Stimulated activated naive CD4-positive, alpha-beta T cell treated with Interleukin-2 at 50 U/mL for 16 hours (primary cell): ENCODE measurements around the gene LMNA.
"Not testable (repeated sequence)": the region's sequence is repeated elsewhere in the genome, so short reads cannot be mapped to it uniquely, and the experiment has no call there.

Source experiments
- DNase-seq: peaks from one replicate; lab custom pipeline; 2025; lab: John Stamatoyannopoulos, UW

The LMNA gene

GRCh38 chr1:156104861-156105832, 9.4 kb upstream of the LMNA start:
- no peak for DNase-seq

- no peak for DNase-seq
These were observed 7.7 kb upstream of the LMNA start for GRCh38 chr1:156106624-156107488.

GRCh38 chr1:156108057-156108456, 6.5 kb upstream of the LMNA start:
- DNase-seq = no peak

DNA sequence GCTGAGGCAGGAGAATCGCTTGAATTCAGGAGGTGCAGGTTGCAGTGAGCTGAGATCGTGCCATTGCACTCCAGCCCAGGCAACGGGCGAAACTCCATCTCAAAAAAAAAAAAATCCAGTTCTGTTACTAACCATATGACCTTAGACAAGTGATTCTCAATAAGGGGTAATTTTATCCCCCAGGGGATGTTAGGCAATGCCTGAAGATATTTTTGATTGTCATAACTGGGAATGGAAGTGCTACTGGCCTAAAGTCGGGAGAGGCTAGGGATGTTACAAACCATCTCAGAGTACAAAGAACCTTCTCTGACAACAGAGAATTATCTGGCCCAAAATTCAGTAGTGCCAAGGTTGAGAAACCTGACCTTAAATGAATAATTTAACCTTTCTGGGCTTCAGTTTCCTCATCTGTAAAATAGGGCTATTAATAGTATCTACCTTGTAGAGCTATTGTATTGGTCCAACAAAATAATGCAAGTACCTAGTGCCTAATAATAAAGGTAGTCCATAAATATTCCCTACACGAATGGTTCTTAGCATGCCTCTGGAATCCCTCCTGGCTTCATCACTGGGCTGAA, 5.8 kb upstream of the LMNA start:
- no peak for DNase-seq

DNA sequence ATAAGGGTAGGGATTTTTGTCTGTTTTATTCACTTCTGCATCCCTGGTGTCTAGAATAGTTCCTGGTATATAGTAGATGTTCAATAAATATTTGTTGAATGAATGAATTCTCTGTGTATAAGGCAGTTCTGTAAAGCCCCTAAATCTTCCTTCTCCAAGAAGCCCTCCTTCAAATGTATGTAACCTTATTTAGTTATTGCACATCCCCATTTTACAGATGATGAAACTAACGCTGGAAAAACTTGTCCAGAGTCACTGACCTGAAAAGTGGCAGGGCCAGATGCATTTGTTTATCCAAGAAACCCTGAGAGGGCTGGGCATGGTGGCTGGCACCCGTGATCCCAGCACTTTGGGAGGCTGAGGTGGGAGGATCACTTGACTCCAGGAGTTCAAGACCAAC, 4.3 kb upstream of the LMNA start:
- no peak for DNase-seq

DNA sequence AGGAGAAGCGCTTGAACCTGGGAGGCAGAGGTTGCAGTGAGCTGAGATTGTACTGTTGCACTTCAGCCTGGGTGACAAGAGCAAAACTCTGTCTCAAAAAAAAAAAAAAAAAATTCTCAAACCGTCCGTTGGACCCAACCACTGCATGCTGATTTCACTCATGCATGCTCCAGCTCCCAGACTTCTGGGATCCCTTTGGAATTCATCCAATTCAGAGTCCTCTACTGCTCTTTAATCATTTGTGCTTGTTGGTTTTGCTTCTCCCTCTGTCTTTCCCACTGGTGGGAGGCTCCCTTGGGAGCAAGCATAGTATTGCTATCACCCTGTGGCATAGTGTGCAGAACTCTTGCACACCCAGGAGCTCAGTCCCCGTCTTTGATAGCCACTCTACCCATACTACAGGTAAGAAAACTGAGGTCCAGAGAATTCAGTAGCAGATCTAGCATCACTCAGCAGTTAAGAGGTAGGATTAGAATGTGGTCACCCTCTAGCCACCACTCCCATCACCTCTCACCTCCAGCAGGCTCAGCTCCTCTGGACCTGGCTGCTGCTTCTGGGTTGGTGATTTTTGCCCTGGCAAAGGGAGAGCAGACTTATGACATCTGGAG, 3.1 kb upstream of the LMNA start:
- DNase-seq = no peak

- no peak for DNase-seq
These were observed 2.0 kb upstream of the LMNA start for GRCh38 chr1:156112276-156113137.

DNA sequence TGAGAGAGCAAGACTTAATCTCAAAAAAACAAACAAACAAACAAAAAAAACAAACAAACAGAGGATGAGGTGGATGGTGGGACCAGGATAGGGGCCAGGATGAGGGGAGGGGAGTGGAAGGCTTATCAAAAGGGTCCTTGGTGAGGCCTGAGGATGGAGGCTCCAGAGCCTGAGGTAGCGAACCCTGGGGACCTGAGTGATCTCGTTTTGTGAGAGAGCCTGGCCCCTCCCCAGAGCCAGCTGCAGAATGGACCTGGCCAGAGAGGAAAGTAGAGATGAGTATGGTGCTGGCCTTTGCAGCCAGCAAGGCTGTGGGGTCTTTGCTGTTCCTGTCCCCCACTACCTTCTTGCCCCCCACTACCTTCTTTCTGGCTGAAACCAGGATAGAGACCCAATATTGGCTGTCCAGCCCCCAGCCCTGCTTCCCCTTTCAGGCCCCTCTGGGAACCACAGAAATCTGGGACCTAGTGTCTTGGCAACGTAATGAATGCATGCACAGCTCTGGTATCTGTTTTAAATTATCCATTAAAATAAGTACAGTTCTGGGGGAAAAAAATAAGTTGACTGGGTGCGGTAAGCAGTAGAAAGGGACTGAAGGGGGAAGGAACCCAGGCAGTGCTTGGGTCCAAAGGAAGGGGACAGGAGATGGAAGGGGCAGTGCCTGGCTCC, 1.1 kb upstream of the LMNA start:
- no peak for DNase-seq

DNA sequence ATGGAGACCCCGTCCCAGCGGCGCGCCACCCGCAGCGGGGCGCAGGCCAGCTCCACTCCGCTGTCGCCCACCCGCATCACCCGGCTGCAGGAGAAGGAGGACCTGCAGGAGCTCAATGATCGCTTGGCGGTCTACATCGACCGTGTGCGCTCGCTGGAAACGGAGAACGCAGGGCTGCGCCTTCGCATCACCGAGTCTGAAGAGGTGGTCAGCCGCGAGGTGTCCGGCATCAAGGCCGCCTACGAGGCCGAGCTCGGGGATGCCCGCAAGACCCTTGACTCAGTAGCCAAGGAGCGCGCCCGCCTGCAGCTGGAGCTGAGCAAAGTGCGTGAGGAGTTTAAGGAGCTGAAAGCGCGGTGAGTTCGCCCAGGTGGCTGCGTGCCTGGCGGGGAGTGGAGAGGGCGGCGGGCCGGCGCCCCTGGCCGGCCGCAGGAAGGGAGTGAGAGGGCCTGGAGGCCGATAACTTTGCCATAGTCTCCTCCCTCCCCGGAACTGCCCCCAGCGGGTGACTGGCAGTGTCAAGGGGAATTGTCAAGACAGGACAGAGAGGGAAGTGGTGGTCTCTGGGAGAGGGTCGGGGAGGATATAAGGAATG, 505 bp downstream of the LMNA start:
- DNase-seq = peak; percentile 24

DNA sequence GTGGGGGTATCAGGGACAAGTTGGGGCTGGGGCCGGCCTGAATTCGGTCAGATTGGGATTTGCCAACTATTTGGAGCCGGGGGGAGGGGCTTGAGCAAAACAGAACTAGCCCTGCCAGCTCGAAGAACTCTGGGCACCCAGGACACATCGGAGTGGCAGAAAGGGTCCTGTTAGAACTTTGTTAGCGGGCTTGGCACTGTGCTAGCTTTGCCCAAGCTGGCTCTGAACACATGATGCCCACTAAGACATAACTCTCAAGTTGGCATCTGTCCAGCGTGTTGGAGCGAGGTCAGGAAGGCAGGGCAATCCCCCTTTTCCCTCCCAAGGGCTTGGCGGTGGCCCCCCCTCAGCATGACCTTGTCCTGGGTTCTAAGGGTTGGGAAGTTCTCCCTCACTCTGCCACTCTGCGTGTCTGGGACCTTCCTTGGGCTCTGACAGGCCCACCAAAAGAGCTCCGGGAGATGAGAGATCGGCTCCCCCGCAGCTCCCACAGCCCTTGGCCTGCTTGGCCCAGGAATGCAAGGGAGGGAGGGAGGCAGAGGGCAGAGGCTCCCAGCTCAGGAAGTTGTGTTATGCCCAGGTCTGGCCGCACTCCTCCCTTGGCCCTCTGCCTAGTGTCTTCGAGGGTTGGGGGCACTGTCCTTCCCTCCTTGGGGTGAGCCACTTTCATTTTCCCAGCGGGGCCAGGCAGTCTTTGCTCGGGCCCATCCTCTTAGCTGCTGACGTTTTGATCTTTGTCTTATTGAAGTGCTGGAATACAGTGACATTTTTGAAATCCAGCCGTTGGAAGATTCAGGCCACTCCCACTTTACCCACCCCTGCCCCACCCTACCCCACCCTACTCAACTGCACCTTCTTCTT, 1.2 kb downstream of the LMNA start:
- no peak for DNase-seq

GRCh38 chr1:156116731-156117130, 2.2 kb downstream of the LMNA start:
- DNase-seq = not testable (repeated sequence)

DNA sequence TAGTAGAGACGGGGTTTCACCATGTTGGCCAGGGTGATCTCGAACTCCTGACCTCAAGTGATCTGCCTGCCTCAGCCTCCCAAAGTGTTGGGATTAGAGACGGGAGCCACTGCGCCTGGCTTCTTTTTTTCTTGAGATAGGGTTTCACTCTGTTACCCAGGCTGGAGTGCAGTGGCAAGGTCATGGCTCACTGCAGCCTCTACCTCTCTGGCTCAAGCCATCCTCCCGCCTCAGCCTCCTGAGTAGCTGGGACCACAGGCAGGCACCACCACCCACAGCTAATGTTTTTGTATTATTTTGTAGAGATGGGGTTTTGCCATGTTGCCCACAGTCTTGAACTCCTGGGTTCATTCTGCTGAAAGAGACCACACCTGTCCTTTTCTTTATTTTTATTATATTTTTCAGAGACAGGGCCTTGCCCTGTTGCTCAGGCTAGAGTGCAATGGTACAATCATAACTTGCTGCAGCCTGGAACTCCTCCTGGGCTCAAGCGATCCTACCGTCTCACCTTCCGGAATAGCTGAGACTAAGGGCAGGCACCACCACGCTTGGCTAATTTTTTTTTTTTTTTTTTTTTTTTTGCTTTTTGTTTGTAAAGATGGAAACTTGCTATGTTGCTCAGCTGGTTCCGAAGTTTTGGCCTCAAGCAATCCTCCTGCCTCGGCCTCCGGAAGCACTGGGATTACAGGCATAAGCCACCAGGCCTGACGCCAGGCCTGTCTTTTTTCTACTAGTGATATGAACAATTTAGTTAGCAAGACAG, 3.1 kb downstream of the LMNA start:
- no peak for DNase-seq

DNA sequence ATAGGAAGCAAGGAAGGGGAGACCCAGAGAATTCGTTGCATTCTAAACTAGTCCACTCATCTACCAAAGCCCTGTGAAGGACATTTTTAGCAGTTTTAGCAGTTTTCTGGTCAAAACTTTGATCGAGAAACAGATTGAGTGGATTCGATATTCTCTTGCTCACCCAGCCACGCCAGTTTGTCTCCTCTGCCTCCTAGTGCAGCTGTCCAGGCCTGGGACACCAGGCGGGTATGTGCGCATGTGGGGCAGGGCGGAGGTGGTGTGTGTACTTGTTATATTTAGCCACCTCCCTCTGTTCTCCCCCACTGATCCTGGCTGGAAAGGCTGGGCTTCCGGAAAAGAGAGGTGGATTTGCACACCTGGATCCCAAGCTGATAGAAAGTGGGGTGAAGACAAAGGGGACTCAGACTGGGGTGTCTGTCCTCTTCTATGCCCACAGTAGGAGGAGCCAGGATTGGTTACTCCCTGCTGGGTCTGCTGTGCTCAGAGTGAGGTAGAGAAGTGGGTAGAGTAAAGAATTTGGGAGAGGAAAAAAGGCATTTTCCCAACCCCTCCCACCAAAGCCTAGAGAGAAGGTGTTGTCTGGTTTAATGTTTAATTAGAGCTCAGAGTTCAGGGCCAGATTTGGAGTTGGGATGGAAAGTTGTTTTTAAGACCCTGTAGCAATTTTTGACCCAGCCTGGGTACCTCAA, 3.8 kb downstream of the LMNA start:
- DNase-seq = no peak

DNA sequence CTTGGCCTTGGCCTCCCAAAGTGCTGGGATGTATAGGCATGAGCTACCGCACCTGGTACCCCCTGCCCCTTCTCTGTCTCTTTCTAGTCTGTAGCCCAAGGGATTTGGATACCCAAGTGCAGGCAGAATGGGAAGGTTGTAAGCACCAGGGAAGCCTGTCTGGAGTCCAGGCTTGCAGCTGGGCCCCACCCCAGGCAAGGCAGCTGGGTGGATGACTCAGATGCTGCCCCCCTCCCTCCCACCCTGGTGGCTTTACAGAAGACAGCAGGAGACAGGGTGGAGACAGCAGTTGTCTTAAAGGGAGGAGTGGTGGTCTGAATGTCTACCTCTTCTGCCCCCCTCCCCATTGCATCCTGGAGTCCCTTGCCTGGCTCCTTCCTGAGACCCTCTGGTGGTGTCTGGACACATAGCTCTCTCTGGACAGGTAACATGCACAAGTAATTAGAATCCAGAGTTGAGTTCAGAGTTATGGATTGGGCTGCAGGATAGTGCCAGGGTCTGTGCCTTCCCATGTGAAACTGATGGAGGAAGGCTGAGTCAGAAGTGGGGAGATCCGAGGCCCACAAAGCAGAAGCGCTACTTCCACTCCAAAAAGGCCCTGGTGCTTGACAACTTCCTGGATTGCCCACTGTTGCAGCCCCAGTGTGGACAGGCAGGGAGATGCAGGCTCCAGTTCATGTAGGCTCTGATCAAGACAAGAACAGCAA, 5.1 kb downstream of the LMNA start:
- peak; percentile 13 for DNase-seq

- DNase-seq = no peak
These were observed 5.8 kb downstream of the LMNA start for GRCh38 chr1:156120318-156120717.

DNA sequence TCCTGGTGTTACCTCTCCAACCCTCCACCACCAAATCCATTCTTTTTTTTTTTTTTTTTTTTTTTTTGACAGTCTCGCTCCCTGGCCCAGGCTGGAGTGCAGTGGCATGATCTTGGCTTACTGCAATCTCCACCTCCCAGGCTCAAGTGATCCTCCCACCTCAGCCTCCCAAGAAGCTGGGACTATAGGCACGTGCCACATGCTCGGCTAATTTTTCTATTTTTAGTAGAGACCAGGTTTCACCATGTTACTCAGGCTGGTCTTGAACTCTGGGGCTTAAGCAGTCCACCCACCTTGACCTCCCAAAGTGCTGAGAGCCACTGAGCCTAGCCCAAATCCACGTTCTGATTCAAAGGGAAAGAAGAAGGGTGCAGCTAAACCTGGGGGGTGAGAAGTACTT, 6.5 kb downstream of the LMNA start:
- not testable (repeated sequence) for DNase-seq

GRCh38 chr1:156121457-156121856, 6.9 kb downstream of the LMNA start:
- no peak for DNase-seq
